Common myeloid progenitor, CD34-positive (primary cell): Measurements from ENCODE around the gene ERC2.

ENCODE experiments used
- CTCF ChIA-PET: fragments of 350-600 bp; sonication (Branson Sonifier 250); formaldehyde crosslinking; loops from one replicate; lab custom pipeline; 2021; ENCODE audit warnings: antibody characterized with exemption; lab: Charles Lee
- POLR2A ChIA-PET: fragments of 350-600 bp; sonication (Branson Sonifier 250); formaldehyde crosslinking; loops from one replicate; lab custom pipeline; 2021; ENCODE audit warnings: antibody characterized with exemption; lab: Charles Lee
- DNase-seq, 3 donors: peaks; one replicate each; pipeline versions ENCODE4 v3.0.0 to v3.0.0-alpha.2; 2013
- H3K27ac ChIP-seq, 2 experiments: 1 replicate in 1 of 2; 2 replicates in 1 of 2; pipeline ENCODE4 v1.7.0; 2013; ENCODE audit warnings: inconsistent platforms in 2 of 2, low read length in 2 of 2, mild to moderate bottlenecking in 2 of 2, low read depth in 1 of 2, moderate library complexity in 1 of 2; ENCODE audit not compliant: severe bottlenecking in 2 of 2, insufficient read depth in 1 of 2, poor library complexity in 1 of 2
- H3K27me3 ChIP-seq, 5 experiments: replicated peaks in 2 of 5; 1 replicate in 3 of 5; 2 replicates in 2 of 5; pipeline versions ENCODE4 v1.6.1 to v1.7.0; 2013; ENCODE audit warnings: low read length in 4 of 5, mild to moderate bottlenecking in 2 of 5, moderate library complexity in 2 of 5, inconsistent platforms in 1 of 5; ENCODE audit not compliant: insufficient read depth in 5 of 5, control insufficient read depth in 4 of 5
- H3K36me3 ChIP-seq, 4 experiments: 1 replicate in 2 of 4; 2 replicates in 2 of 4; pipeline versions ENCODE4 v1.6.1 to v1.7.0; 2013; ENCODE audit warnings: low read length in 3 of 4, control low read depth in 1 of 4, mild to moderate bottlenecking in 1 of 4; ENCODE audit not compliant: control insufficient read depth in 4 of 4, insufficient read depth in 4 of 4
- H3K4me1 ChIP-seq, 4 experiments: 1 replicate in 3 of 4; 2 replicates in 1 of 4; pipeline versions ENCODE4 v1.6.1 to v1.7.1; 2013; ENCODE audit warnings: low read length in 3 of 4, mild to moderate bottlenecking in 3 of 4, control low read depth in 1 of 4, inconsistent platforms in 1 of 4, moderate library complexity in 1 of 4; ENCODE audit not compliant: control insufficient read depth in 4 of 4, insufficient read depth in 4 of 4; ENCODE audit errors: control extremely low read depth in 1 of 4
- H3K4me3 ChIP-seq, 7 experiments: 1 replicate in 4 of 7; 2 replicates in 3 of 7; pipeline versions ENCODE4 v1.5.1 to v1.7.0; 2013; ENCODE audit warnings: mild to moderate bottlenecking in 7 of 7, low read length in 6 of 7, moderate library complexity in 6 of 7, inconsistent platforms in 2 of 7, low read depth in 2 of 7, control low read depth in 1 of 7; ENCODE audit not compliant: insufficient read depth in 4 of 7, control insufficient read depth in 1 of 7; ENCODE audit errors: extremely low read depth in 1 of 7
- H3K9me3 ChIP-seq, 5 experiments: 1 replicate in 4 of 5; 2 replicates in 1 of 5; pipeline versions ENCODE4 v1.6.1 to v1.7.1; 2013; ENCODE audit warnings: low read length in 4 of 5, mild to moderate bottlenecking in 2 of 5, inconsistent platforms in 1 of 5, low read depth in 1 of 5, moderate library complexity in 1 of 5; ENCODE audit not compliant: control insufficient read depth in 4 of 5, insufficient read depth in 2 of 5; ENCODE audit errors: control extremely low read depth in 1 of 5
- WGBS: methylation state at CpG from one replicate; pipeline ENCODE4 v1.1.5; 2013; ENCODE audit not compliant: insufficient coverage; 5-methylcytosine and 5-hydroxymethylcytosine counted together

Gene ERC2

GRCh38 chr3:55903680-55904079 lies 564.6 kb downstream of the ERC2 start:
- H3K9me3 ChIP-seq = no peaks in the 10 kb centered on the region
- CTCF ChIA-PET = no interaction called here
- 95% methylated on average over 3 of the region's 3 CpGs for WGBS

GRCh38 chr3:55902221-55902900 lies 565.9 kb downstream of the ERC2 start:
- H3K9me3 ChIP-seq = no peaks in the 10 kb centered on the region
- no peaks in the 10 kb centered on the region for H3K4me1 ChIP-seq
- ChIA-PET CTCF (no interaction called here), POLR2A (no interaction called here)
- DNase-seq = no peak
- H3K27ac ChIP-seq = no peak overlapping the region
- no peak overlapping the region for H3K4me3 ChIP-seq
- 98% methylated on average over 9 of the region's 14 CpGs for WGBS
- H3K27me3 ChIP-seq = peaks cover 0 to 2% (median 0%) of the 10 kb centered on the region in 5 experiments
- H3K36me3 ChIP-seq = no peaks in the 10 kb centered on the region

More at GRCh38 chr3:55903680-55904079, 564.6 kb downstream of the ERC2 start:
- POLR2A ChIA-PET = no interaction called here
- Histone ChIP-seq H3K27ac (no peak overlapping the region), H3K4me3 (no peak overlapping the region), H3K4me1 (no peaks in the 10 kb centered on the region), H3K36me3 (no peaks in the 10 kb centered on the region), H3K27me3 (peaks cover 0 to 2% (median 0%) of the 10 kb centered on the region in 5 experiments)
- DNase-seq = no peak

- no peak overlapping the region for H3K4me3 ChIP-seq
- H3K36me3 ChIP-seq = no peaks in the 10 kb centered on the region
- H3K27ac ChIP-seq = no peak overlapping the region
- WGBS = 50% methylated on average over 1 of the region's 3 CpGs
- H3K9me3 ChIP-seq = no peaks in the 10 kb centered on the region
- peaks cover 0 to 3% (median 0%) of the 10 kb centered on the region in 5 experiments for H3K27me3 ChIP-seq
- CTCF ChIA-PET = no interaction called here
- no peak for DNase-seq
- H3K4me1 ChIP-seq = no peaks in the 10 kb centered on the region
- POLR2A ChIA-PET = no interaction called here
Observed at GRCh38 chr3:55899887-55900286, 568.4 kb downstream of the ERC2 start.

- 83% methylated on average over 3 of the region's 4 CpGs for WGBS
- peak in 1 of 3 donors; percentile 1 for DNase-seq
- ChIA-PET CTCF (no interaction called here), POLR2A (no interaction called here)
- H3K4me1 ChIP-seq = no peaks in the 10 kb centered on the region
- H3K4me3 ChIP-seq = no peak overlapping the region
- H3K36me3 ChIP-seq = no peaks in the 10 kb centered on the region
- no peaks in the 10 kb centered on the region for H3K9me3 ChIP-seq
- no peak overlapping the region for H3K27ac ChIP-seq
- peaks cover 0 to 3% (median 0%) of the 10 kb centered on the region in 5 experiments for H3K27me3 ChIP-seq
Observed at GRCh38 chr3:55897573-55898224, 570.6 kb downstream of the ERC2 start.

- no peaks in the 10 kb centered on the region for H3K9me3 ChIP-seq
- WGBS = no CpG with 5 or more reads among the region's 5 CpGs
- H3K27me3 ChIP-seq = peaks cover 0 to 2% (median 0%) of the 10 kb centered on the region in 5 experiments
- H3K36me3 ChIP-seq = no peaks in the 10 kb centered on the region
- H3K27ac ChIP-seq = no peak overlapping the region
- no peaks in the 10 kb centered on the region for H3K4me1 ChIP-seq
- DNase-seq = no peak
- ChIA-PET POLR2A (no interaction called here), CTCF (no interaction called here)
- H3K4me3 ChIP-seq = no peak overlapping the region
Observed at GRCh38 chr3:55895897-55896566, 572.2 kb downstream of the ERC2 start.

GRCh38 chr3:55894605-55895004 lies 573.7 kb downstream of the ERC2 start:
- H3K4me1 ChIP-seq = no peaks in the 10 kb centered on the region
- DNase-seq = no peak
- peaks cover 0 to 2% (median 0%) of the 10 kb centered on the region in 5 experiments for H3K27me3 ChIP-seq
- no peaks in the 10 kb centered on the region for H3K9me3 ChIP-seq
- CTCF ChIA-PET = interaction anchor here (0.9 kb wide), 1 partner anchor 408 kb away, joined by 3 read pairs; no protein-coding TSS in a partner anchor
- 100% methylated on average over 1 of the region's 2 CpGs for WGBS
- POLR2A ChIA-PET = no interaction called here
- H3K36me3 ChIP-seq = no peaks in the 10 kb centered on the region
- no peak overlapping the region for H3K27ac ChIP-seq
- H3K4me3 ChIP-seq = no peak overlapping the region
